ENCODE data around the gene CDH12. TPM values are rescaled to one million over a fixed set of nuclear protein-coding genes. Genes with fewer than 3 reads are reported as not detected.
"Not testable (repeated sequence)": the region's sequence is repeated elsewhere in the genome, so short reads cannot be mapped to it uniquely, and the experiment has no call there.

Gene CDH12
- total RNA-seq, 1 donor from 2014 or later: not detected

GRCh38 chr5:22651355-22651754 lies 201.8 kb downstream of the CDH12 start:
- no peak for DNase-seq (ENCODE audit: low read depth, low spot score)

GRCh38 chr5:22650511-22650910 lies 202.6 kb downstream of the CDH12 start:
- DNase-seq (ENCODE audit: low read depth, low spot score): no peak

- peak; percentile 24 for DNase-seq (ENCODE audit: low read depth, low spot score)
These were observed 204.1 kb downstream of the CDH12 start for GRCh38 chr5:22649074-22649473.

GRCh38 chr5:22644859-22645258 lies 208.3 kb downstream of the CDH12 start:
- DNase-seq (ENCODE audit: low read depth, low spot score): no peak

- no peak for DNase-seq (ENCODE audit: low read depth, low spot score)
These were observed 209.8 kb downstream of the CDH12 start for GRCh38 chr5:22643356-22643755.

GRCh38 chr5:22631683-22632082 lies 221.5 kb downstream of the CDH12 start:
- no peak for DNase-seq (ENCODE audit: low read depth, low spot score)

GRCh38 chr5:22627029-22627428 lies 226.1 kb downstream of the CDH12 start:
- no peak for DNase-seq (ENCODE audit: low read depth, low spot score)

GRCh38 chr5:22625451-22625850 lies 227.7 kb downstream of the CDH12 start:
- no peak for DNase-seq (ENCODE audit: low read depth, low spot score)

GRCh38 chr5:22621084-22621483 lies 232.1 kb downstream of the CDH12 start:
- DNase-seq (ENCODE audit: low read depth, low spot score): no peak

GRCh38 chr5:22615964-22616363 lies 237.2 kb downstream of the CDH12 start:
- no peak for DNase-seq (ENCODE audit: low read depth, low spot score)

GRCh38 chr5:22614486-22615094 lies 238.6 kb downstream of the CDH12 start:
- no peak for DNase-seq (ENCODE audit: low read depth, low spot score)

- no peak for DNase-seq (ENCODE audit: low read depth, low spot score)
These were observed 240.2 kb downstream of the CDH12 start for GRCh38 chr5:22612928-22613327.

- no peak for DNase-seq (ENCODE audit: low read depth, low spot score)
These were observed 241.8 kb downstream of the CDH12 start for GRCh38 chr5:22611327-22611726.

- not testable (repeated sequence) for DNase-seq (ENCODE audit: low read depth, low spot score)
These were observed 245.6 kb downstream of the CDH12 start for GRCh38 chr5:22607498-22607897.

- DNase-seq (ENCODE audit: low read depth, low spot score): no peak
These were observed 247.7 kb downstream of the CDH12 start for GRCh38 chr5:22605473-22605872.

- DNase-seq (ENCODE audit: low read depth, low spot score): no peak
These were observed 248.4 kb downstream of the CDH12 start for GRCh38 chr5:22604711-22605110.

GRCh38 chr5:22598796-22599195 lies 254.3 kb downstream of the CDH12 start:
- DNase-seq (ENCODE audit: low read depth, low spot score): no peak

- peak; percentile 68 for DNase-seq (ENCODE audit: low read depth, low spot score)
These were observed 256.7 kb downstream of the CDH12 start for GRCh38 chr5:22596404-22596970.

- no peak for DNase-seq (ENCODE audit: low read depth, low spot score)
These were observed 258.7 kb downstream of the CDH12 start for GRCh38 chr5:22594491-22594890.

GRCh38 chr5:22593592-22593991 lies 259.6 kb downstream of the CDH12 start:
- no peak for DNase-seq (ENCODE audit: low read depth, low spot score)

- DNase-seq (ENCODE audit: low read depth, low spot score): no peak
These were observed 261.7 kb downstream of the CDH12 start for GRCh38 chr5:22591461-22591860.

GRCh38 chr5:22590677-22591268 lies 262.4 kb downstream of the CDH12 start:
- DNase-seq (ENCODE audit: low read depth, low spot score): no peak

GRCh38 chr5:22577711-22578110 lies 275.4 kb downstream of the CDH12 start:
- DNase-seq (ENCODE audit: low read depth, low spot score): no peak

Data from pulmonary artery endothelial cell (primary cell).